ENCODE data around the gene SMIM14.
"Not testable (repeated sequence)": the region's sequence is repeated elsewhere in the genome, so short reads cannot be mapped to it uniquely, and the experiment has no call there.

SMIM14 gene

DNA sequence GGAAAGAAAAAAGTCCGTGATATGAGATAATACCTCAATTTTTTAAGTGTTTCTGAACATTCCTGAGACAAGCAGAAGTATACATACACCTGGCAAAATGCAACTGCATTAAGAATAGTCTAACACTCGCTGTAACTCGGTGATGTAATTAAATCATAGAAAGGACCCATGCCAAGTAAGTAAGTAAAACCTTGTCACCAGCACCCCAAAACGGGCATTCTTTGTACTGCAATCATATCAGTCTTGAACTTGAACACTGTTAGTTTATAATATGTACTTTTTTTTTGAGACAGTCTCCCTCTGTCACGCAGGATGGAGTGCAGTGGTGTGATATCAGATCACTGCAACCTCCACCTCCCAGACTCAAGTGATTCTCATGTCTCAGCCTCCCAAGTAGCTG, 47.4 kb downstream of the SMIM14 start:
- DNase-seq = no peak

DNA sequence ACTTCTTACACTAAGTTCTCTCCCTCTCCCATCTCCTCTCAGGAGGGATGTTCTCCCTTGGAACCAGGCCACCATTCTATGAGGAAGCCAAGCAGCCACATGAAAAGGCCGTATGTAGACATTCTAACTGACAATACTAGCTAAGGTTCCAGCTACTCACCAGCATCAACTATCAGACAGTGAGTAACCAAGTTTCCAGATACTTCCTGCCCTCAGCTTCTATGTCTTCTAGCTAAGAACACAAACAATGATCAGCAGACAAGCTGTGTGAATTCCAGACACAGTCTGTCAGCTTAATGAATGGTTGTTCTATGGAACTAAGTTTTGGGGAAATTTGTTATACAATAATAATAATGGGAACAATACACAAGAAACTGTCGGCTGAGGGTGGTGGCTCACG, 50.8 kb downstream of the SMIM14 start:
- no peak for DNase-seq

DNA sequence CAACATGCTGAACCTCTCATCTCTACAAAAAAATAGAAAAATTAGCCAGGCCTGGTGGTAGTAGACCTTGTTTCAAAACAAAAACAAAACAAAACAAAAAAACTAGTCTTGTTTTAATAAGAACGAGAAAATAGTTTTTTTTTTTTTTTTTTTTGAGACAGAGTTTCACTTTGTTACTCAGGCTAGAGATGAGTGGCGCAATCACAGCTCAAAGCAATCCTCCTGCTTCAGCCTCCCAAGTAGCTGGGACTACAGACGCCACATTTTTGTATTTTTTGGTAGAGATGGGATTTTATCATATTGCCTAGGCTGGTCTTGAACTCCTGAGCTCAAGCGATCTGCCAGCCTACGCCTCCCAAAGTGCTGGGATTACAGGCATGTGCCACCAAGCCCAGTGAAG, 63.7 kb downstream of the SMIM14 start:
- DNase-seq = no peak

DNA sequence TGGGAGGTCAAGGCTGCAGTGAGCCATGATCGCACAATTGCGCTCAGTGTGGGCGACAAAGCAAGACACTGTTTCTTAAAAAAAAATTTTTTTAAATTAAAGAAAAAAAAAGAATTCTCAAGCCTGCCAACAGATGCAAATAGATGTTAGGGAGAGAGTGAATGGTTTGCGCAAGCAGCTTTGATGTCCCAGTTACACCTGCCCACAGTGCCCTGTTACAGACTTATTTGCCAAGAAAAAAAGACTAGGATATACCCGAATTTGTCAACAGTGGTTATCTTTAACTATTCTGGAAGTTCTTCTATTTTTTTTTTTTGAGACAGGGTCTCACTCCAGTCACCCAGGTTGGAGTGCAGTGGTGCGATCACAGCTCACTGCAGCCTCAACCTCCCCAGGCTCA, 67.2 kb downstream of the SMIM14 start:
- no peak for DNase-seq

DNA sequence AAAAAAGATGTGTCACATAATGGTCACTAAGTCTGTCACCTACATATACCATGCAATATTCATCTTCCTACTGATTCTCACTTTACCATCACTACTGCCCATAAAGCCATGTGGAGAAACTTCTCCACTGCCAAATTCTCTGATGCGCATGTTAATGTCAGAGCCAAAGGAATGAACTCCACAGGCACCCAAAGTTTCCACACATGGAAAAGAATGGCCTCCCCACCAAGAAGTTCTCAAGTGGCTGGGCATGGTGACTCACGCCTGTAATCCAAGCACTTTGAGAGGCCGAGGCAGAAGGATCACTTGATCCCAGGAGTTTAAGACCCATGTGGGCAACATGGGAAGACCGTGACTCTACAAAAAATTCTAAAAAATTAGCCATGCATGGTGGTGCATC, 67.6 kb downstream of the SMIM14 start:
- no peak for DNase-seq

DNA sequence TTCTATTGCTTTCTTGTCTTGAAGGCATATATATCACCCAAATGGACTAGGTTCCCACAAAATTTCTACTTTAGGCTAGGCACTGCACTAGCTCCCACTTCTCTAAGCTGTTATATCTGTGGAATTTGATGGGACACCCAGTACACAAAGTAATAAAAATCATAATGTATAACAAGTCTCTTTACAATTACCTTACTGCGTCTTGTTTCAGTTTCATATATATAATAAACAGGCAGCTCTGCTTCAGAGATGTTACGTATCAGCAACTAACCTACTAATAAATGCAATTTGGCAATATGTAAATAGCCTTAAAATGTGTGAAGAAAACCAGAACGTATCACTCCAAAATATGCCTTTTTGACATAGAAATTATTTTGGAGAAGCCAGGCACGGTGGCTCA, 69.5 kb downstream of the SMIM14 start:
- no peak for DNase-seq

DNA sequence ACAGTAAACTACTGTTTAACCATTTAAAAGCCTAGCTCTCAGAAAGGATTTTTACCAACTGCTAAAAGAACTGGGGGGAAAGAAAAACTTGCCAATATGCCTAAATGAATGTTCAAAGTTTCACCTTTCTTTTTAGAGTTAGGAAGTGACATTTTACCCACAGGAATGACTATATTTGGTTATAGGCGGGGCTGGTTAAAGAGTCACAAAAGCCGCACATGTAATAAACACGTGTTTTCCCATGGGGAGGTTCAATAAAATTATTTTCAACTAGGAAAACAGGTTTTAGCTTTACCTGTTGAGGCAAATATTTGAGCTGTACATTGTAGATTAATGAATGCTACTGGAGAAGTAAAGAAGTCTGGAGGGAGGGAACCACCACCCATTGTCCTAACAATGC, 69.9 kb downstream of the SMIM14 start:
- no peak for DNase-seq

DNA sequence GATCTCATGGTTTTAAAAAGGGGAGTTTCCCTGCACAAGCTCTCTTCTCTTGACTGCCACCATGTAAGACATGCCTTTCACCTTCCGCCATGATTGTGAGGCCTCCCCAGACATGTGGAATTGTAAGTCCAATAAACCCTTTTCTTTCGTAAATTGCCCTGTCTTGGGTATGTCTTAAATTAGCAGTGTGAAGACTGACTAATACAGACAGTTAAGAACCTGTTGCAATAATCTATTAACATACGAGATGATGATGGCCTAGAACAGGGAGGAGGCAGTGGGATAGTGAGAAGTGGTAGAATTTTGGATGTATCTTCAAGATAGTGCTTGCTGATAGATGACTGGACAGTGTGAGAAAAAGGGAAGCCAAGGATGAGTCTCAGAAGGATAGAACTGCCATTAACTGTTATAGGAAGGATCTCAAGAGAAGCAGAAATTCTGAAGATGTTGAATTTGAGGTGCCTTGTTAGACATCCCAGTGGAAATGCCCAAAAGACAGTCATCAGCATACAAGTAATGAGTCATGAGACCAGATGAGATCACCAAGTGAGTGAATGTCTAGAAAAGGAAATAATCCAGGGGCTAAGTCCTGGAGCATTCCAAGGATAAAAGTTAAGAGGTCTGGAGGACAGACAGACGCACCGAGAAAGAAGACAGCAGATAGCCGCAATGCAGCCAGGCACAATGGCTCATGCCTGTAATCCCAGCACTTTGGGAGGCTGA, 72.6 kb downstream of the SMIM14 start:
- DNase-seq = no peak

DNA sequence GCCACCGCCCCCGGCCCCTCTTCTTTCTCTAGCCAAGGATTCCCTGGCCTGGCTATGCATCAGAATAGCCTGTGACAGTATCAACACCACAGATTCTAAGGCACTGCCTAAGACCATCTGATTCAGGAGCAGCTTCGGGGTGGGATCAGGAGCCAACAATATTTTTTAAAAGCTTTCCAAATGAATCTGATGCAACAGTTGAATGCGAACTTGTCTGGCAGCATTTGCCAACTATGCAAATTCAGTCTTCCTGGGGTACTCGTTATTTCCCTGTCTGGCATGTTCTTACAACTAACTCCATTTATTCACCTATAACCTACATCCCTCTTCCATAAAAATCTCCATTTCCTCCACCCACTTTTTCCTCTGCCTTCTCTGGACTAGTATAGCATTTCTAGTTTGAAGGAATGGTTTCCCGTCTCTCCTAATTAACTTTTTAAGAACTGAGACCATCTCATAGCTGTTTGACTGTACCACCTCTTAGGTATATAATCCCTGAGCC, 75.3 kb downstream of the SMIM14 start:
- DNase-seq = no peak

DNA sequence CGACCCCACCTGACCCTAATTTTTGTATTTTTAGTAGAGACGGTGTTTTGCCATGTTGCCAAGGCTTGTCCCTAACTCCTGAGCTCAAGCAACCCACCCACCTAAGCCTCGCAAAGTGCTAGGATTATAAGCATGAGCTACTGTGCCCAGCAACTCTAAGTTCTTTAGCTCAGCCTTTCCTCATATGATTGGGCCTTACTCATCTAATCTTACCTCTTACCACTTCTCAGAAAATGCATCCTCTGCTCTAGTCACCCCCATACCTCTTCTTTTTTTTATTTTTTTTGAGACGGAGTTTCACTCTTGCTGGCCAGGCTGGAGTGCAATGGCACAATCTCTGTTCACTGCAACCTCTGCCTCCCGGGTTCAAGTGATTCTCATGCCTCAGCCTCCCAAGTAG, 75.9 kb downstream of the SMIM14 start:
- no peak for DNase-seq

DNA sequence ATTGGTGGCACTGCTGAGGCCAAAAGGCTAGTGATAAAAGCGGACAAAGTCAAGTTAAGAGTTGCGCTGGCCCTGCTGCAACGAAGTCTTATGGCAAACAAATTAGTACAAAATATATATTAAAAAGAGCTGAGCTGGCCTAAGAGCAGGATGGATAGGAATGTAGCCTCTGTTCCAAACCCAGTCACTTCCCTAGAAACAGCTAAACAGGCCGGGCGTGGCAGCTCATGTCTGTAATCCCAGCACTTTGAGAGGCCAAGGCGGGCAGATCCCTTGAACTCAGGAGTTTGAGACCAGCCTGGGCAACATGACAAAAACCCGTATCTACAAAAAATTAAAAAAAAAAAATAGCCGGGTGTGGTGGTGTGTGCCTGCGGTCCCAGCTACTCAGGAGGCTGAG, 79.0 kb downstream of the SMIM14 start:
- no peak for DNase-seq

DNA sequence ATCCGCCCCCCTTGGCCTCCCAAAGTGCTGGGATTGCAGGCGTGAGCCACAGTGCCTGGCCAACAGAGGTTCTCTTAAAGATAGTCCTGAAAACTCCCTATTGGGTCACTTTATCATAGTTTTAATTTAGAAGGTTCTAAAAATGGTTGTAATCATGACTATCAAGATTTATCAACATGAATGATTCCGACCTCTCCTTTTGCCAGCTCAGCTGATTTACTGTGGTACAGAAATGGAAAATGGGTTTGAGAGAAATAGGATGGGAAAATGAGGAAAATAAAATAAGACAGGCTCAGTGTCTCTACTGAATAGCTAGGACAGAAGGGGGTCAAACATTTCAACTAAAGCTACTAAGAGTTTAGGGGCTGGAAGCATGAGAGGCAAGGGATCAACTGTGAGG, 83.2 kb downstream of the SMIM14 start:
- no peak for DNase-seq

DNA sequence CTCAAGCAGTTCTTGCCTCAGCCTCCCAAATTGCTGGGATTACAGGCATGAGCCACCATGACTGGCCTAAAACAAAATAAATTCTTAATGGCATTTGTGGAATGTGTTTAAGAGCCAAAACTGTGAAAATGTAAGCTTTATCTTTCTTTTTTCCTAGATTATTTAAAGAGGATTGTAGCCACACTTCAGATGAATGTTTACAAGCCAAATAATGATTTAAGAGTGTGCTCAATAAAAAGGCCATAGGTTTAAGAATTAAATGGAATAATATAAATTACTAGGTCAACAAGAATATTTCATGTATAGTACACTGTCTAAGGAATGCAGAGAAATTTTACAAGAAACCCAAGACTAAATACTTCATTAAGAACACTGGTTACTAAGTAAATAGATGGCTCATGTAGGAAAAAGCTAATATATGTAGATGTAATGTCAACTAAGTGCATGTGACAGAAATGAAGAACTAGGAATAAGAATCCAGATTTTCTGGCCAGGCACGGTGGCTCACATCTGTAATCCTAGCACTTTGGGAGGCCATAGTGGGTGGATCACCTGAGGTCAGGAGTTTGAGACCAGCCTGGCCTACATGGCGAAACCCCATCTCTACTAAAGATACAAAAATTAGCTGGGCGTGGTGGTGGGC, 90.1 kb downstream of the SMIM14 start:
- no peak for DNase-seq

DNA sequence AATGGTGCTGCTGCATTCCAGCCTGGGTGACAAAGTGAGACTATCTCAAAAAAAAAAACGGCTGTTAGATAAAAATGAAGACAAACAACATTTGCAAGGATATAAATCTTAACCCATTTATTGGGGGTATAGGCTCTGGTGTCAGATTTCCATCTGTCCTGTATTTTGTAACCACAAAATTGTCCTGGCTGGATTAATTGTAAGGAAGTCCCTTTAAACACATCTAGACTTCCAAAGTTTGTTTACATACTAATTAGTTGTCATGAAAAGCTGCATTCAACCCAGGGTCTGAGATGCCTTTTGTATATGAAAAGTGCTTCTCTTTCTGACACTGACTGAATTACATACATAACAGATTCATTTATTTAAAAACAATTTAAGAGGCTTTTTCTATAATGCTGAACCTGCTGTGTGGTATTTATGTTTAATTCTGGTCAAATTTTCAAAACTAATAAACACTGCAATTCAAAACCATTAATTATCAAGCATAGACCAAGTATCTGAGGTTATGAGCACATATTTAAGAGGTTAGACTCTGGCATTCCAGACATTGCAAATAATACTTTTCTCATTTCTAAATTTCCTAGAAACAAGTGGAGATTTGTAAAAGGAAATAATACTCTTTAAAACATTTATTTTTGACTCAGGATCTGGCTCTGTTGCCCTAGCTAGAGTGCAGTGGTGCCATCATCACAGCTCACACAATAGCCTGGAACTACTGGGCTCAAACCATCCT, 93.9 kb downstream of the SMIM14 start:
- DNase-seq = peak; percentile 66

DNA sequence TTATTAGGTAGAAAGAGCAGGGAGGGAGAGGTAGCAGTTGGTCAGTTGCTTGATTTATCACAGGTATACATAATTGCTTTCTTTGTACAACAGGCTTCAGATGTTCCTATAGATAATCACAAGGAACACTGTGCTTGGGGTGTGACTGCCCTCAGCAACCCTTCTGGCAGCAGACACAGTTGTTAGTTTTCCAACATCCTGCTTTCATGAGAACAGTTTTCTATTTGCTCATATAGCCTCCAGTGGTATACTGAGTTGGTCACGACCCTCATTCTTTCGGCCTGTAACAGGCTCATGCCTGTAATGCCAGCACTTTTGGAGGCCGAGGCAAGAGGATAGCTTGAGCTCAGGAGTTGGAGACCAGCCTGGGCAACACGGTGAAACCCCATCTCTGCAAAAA, 94.6 kb downstream of the SMIM14 start:
- not testable (repeated sequence) for DNase-seq

DNA sequence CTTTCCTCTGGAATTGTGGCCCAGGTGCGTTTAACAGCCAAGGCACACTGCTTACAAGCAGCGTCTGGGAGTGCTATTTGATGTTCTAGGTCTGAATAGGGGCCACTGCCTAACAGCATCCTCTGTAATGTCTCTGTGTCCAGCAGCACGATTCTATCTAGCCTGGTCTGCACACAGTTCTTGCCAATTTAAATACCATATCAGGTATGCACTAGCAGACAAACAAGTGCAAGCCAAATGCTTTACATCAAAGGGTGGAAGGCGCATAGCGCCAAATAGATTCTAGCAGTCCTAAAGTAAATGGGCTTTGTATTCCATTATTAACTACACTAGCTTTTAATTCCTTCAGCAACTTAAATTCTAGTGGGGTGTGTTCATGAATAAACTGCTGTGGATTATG, 95.6 kb downstream of the SMIM14 start:
- DNase-seq = no peak

DNA sequence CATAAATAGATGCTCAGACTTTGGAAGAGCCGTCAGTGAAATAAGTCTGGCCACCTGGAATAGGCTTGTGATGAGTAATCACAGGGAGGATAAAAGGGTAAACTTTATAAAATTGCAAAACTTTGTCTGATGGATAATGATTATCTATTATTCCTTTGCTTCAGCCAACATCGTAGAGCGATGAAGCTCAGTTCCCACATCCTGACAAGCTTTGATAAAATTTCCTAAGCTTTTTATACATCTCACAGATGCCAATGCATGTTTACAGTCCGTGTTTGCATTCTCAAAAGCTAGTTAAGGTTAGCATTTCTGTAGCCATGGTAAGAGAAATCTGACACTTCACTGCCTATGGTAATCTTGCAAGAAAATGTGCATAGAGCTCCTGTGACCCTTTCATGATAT, 96.1 kb downstream of the SMIM14 start:
- no peak for DNase-seq

DNA sequence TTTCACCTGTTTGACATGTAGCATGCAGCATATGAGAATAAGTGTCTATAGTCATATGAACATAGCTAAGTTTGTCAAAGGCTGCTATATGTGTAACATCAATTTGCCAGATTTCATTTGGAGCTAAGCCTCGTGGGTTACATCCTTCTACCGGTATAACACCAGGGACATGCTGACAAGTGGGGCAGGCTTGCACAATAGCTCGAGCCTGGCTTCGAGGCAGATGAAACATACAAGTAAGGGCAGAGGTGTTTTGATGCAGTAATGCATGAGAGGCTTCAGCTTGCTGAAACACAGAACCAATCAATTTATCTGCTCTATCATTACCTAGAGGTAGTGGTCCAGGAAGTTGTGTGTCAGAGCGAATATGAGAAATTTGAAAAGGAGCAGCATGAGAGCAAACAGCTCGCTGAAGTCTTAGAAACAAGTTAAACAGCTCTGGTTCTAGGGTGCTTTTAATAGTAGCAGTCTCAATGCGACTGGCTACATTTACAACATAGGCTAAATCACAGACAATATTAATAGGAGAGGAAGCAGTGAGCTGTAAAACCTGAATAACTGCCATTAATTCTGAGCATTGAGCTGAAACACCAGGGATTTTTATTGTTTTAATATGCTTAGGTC, 96.6 kb downstream of the SMIM14 start:
- DNase-seq = no peak

DNA sequence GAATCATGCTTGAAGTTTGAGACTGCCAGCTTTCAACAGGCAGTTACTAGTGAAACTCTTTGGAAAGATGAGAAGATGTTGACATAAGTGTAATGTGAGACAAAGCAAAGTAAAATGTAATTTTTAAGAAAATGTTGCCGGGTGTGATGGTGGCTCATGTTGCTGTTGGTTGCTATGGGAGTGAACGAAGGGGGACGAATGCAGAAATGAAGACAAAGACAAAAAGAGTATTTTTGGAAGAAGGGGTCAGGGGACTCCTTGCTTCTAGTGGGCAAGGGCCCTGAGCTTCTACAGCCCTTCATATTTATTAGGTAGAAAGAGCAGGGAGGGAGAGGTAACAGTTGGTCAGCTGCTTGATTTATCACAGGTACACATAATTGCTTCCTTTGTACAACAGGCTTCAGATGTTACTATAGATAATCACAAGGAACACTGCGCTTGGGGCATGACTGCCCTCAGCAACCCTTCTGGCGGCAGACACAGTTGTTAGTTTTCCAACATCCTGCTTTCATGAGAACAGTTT, 99.5 kb downstream of the SMIM14 start:
- peak; percentile 21 for DNase-seq

DNA sequence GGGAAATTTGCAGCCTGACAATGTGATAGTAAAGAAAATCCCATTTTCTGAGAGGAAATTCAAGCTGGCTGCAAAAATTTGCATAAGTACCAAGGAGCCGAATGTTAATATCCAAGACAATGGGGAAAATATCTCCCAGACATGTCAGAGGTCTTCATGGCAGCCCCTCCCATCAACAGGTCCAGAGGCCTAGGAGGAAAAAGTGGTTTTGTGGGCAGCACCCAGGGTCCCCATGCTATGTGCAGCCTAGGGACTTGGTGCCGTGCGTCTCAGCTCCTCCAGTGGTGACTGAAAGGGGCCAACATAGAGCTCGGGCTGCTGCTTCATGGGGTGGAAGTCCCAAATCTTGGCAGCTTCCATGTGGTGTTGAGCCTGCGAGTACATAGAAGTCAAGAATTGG, 105.1 kb downstream of the SMIM14 start:
- no peak for DNase-seq

DNA sequence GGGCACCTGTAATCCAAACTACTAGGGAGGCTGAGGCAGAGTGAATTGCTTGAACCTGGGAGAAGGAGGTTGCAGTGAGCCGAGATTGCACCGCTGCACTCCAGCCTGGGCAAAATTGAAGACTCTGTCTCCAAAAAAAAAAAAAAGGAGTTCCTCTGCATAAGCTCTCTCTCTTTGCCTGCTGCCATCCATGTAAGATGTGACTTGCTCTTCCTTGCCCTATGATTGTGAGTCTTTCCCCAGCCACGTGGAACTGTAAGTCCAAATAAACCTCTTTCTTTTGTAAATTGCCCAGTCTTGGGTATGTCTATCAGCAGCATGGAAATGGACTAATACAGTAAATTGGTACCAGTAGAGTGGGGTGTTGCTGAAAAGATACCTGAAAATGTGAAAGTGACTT, 106.4 kb downstream of the SMIM14 start:
- not testable (repeated sequence) for DNase-seq

DNA sequence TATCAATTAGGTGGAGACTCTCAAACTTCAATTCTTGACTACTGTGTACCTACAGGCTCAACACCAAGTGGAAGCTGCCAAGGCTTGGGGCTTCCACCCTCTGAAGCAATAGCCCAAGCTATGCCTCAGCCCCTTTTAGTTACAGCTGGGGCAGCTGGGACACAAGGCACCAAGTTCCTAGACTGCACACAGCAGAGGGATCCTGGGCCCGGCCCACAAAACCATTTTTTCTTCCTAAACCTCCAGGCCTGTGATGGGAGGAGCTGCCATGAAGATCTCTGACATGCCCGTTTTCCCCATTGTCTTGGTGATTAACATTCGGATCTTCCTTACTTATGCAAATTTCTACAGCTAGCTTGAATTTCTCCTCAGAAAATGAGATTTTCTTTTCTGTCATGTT, 108.0 kb downstream of the SMIM14 start:
- DNase-seq = no peak

DNA sequence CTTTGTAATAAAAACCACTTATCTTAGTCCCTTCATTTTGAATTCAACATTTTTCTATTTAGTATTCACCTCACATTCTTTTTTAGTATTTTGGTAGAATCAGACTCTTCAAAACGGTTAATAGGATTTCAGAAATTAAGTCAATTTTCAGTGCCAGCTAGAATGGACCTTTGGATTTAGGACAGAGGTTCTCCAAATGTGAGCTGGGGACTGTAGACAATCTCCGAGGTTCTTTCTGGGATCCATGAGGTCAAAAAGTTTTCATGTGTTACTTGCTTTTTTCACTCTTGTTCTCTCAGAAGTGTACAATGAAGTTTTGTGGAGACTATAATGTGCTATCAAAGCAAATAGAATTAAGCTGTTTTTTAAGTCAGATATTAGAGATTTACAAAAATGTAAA, 109.1 kb downstream of the SMIM14 start:
- no peak for DNase-seq

All from NCI-H1436 treated with DMSO at 0.1 percent for 48 hours (cell line).